HG02678 (cell line): ENCODE data around the gene DNAH3.

ENCODE experiments used
- ATAC-seq: cut with Tn5 transposase; IDR thresholded peaks from one replicate; pipeline ENCODE4 v1.9.1; 2021; ENCODE audit warnings: mild to moderate bottlenecking, moderate library complexity; ENCODE audit not compliant: unreplicated experiment

The DNAH3 gene

GRCh38 chr16:20887207-20887606 lies 263.4 kb downstream of the DNAH3 start:
- ATAC-seq: no peak

GRCh38 chr16:20886320-20886719 lies 264.3 kb downstream of the DNAH3 start:
- no peak for ATAC-seq

DNA sequence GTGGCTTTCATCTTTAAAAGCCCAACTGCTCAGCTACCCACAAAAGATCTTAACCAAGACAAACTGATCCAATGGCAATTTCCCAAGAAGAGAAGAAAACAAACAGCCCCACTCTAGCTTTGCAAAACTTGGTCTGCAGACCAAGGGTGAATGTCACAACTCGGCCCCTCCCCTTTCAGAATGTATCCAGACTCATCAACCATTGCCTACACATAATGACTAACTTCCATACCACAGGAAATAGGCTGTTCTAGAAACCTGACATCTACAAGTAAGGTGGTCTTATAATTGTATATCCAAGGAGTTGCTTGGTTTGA lies 266.4 kb downstream of the DNAH3 start:
- no peak for ATAC-seq

- no peak for ATAC-seq
Measured at GRCh38 chr16:20883554-20884239, 266.9 kb downstream of the DNAH3 start.
